Measurements from ENCODE around the gene COL9A2.

DNA sequence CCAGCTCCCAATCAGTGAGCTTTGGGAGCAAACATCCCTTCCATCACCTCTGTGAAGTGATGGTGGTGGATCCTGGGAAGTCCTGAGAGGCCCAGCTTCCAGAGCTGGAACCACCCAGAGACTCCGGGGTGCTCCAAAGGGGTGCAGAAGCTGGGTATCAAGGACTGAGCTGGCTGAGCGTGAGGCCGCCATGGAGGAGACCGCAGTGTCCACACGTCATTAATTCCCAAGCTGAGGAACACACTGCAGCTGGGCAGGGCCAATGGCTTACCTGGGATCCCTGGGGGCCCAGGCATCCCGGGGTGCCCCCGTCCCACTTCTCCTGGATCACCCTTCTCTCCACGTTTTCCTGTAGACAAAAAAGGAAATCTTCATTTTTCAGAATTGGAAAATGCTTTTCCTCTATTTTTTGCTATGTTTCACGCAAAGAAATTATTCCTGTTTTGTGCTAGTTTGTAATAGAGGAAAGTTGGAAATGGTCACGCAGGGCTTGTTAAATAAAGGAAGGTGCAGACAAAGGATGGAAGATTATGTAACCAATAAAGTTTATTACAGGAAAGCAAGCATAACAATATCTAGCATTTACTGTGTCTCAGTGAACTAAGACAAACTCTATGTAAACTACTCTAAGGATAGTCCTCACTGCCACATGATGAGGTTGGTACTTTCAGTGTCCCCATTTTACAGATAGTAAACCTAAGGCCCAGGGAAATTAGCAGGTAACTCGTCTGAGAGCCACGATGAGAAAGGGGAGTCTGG is 15.4 kb downstream of the COL9A2 start:
- TF ChIP-seq, protein P1, sequence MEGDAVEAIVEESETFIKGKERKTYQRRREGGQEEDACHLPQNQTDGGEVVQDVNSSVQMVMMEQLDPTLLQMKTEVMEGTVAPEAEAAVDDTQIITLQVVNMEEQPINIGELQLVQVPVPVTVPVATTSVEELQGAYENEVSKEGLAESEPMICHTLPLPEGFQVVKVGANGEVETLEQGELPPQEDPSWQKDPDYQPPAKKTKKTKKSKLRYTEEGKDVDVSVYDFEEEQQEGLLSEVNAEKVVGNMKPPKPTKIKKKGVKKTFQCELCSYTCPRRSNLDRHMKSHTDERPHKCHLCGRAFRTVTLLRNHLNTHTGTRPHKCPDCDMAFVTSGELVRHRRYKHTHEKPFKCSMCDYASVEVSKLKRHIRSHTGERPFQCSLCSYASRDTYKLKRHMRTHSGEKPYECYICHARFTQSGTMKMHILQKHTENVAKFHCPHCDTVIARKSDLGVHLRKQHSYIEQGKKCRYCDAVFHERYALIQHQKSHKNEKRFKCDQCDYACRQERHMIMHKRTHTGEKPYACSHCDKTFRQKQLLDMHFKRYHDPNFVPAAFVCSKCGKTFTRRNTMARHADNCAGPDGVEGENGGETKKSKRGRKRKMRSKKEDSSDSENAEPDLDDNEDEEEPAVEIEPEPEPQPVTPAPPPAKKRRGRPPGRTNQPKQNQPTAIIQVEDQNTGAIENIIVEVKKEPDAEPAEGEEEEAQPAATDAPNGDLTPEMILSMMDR (IDR thresholded peaks at IDR 0.05), result no peak
- no peak for TF ChIP-seq POLR2A (IDR thresholded peaks at IDR 0.05)

Measured in testis (tissue), 2 donors.